Tibial nerve (tissue), 3 donors: Measurements from ENCODE around the gene TLX1.

Source experiments
- POLR2A ChIP-seq, 2 donors: fragments of 450-650 bp; IDR thresholded peaks; one replicate each; pipeline ENCODE4 v1.6.1; 2017; ENCODE audit warnings: antibody characterized with exemption in 2 of 2, mild to moderate bottlenecking in 2 of 2, moderate library complexity in 2 of 2
- TF ChIP-seq, protein P1 (sequence below), 5 experiments: fragments of 200-600 bp in 3 of 5; fragments of 450-650 bp in 2 of 5; sonication (generic) in 3 of 5; IDR thresholded peaks; one replicate each; pipeline ENCODE4 v1.5.1; 2016 to 2019; ENCODE audit warnings: antibody characterized with exemption in 5 of 5, mild to moderate bottlenecking in 3 of 5, moderate library complexity in 2 of 5

DNA sequence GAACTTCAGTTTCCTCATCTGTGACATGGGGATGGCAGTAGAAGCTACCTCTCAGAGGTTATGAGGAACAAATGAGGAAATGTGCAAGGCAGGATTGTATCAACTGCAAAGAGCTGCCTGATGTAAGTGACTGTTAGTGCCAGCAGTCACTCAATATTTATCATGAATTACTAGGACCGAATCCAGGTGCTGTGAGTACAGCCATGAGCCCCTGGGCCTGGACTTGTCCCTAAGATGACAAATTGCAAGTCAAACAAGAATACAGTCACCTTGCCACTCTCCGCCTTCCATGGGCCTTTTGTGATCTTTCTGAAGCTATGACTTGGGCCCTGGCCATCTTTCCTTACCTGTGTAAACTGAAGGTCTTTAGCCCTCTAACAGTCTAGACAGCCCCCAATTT is 27.7 kb upstream of the TLX1 start:
- TF ChIP-seq POLR2A (IDR thresholded peaks at IDR 0.05): no peak
- TF ChIP-seq, protein P1, sequence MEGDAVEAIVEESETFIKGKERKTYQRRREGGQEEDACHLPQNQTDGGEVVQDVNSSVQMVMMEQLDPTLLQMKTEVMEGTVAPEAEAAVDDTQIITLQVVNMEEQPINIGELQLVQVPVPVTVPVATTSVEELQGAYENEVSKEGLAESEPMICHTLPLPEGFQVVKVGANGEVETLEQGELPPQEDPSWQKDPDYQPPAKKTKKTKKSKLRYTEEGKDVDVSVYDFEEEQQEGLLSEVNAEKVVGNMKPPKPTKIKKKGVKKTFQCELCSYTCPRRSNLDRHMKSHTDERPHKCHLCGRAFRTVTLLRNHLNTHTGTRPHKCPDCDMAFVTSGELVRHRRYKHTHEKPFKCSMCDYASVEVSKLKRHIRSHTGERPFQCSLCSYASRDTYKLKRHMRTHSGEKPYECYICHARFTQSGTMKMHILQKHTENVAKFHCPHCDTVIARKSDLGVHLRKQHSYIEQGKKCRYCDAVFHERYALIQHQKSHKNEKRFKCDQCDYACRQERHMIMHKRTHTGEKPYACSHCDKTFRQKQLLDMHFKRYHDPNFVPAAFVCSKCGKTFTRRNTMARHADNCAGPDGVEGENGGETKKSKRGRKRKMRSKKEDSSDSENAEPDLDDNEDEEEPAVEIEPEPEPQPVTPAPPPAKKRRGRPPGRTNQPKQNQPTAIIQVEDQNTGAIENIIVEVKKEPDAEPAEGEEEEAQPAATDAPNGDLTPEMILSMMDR (IDR thresholded peaks at IDR 0.05): no peak
